Caco-2 (cell line): ENCODE data around the gene PMM2. TPM values are rescaled to one million over a fixed set of nuclear protein-coding genes. Genes with fewer than 3 reads are reported as not detected.
"Not testable (repeated sequence)": the region's sequence is repeated elsewhere in the genome, so short reads cannot be mapped to it uniquely, and the experiment has no call there.

Experiments used
- BruUV-seq: library from RNA; stranded (reverse); fragments of 400-500 nt; replicated peaks from 2 replicates; lab custom pipeline; 2021; lab: Mats Ljungman, UMichigan
- CTCF ChIA-PET: fragments of 300-600 bp; sonication (Branson Sonifier 250); formaldehyde crosslinking; loops from one replicate; lab custom pipeline; 2022; ENCODE audit warnings: antibody characterized with exemption; lab: Charles Lee
- POLR2A ChIA-PET: fragments of 300-600 bp; sonication (Branson Sonifier 250); formaldehyde crosslinking; loops from one replicate; lab custom pipeline; 2022; ENCODE audit warnings: antibody characterized with exemption; lab: Charles Lee
- DNase-seq, 2 experiments: peaks; one replicate each; pipeline versions ENCODE4 v3.0.0 to v3.0.0-alpha.2; 2020 to 2022
- H3K27me3 ChIP-seq: replicated peaks from 2 replicates; pipeline ENCODE4 v1.6.0; 2011; ENCODE audit warnings: low read length; ENCODE audit not compliant: control insufficient read depth, insufficient read depth
- H3K36me3 ChIP-seq: 2 replicates; pipeline ENCODE4 v1.5.1; 2011; ENCODE audit warnings: low read length; ENCODE audit not compliant: control insufficient read depth, insufficient read depth
- H3K4me1 ChIP-seq: fragments of 250-450 bp; sonication (Bioruptor Pico); 2 replicates; pipeline ENCODE4 v1.5.1; 2020; ENCODE audit warnings: mild to moderate bottlenecking
- H3K4me3 ChIP-seq: 2 replicates; pipeline ENCODE4 v1.5.1; 2011; ENCODE audit warnings: low read depth, mild to moderate bottlenecking, control low read depth, low read length
- H3K9me3 ChIP-seq: fragments of 250-450 bp; sonication (Bioruptor Pico); 2 replicates; pipeline ENCODE4 v1.5.1; 2020; ENCODE audit warnings: mild to moderate bottlenecking, moderate library complexity
- H3K27ac Mint-ChIP-seq: one replicate; pipeline ENCODE4 v1.8.0; 2022; ENCODE audit warnings: mixed read lengths; ENCODE audit not compliant: unreplicated experiment
- H3K27me3 Mint-ChIP-seq: one replicate; pipeline ENCODE4 v1.8.0; 2022; ENCODE audit warnings: mixed read lengths; ENCODE audit not compliant: insufficient read depth, unreplicated experiment
- H3K36me3 Mint-ChIP-seq: one replicate; pipeline ENCODE4 v1.8.0; 2022; ENCODE audit warnings: mild to moderate bottlenecking, mixed read lengths; ENCODE audit not compliant: insufficient read depth, unreplicated experiment
- H3K4me1 Mint-ChIP-seq: one replicate; pipeline ENCODE4 v1.8.0; 2022; ENCODE audit warnings: low read depth, mixed read lengths; ENCODE audit not compliant: unreplicated experiment
- H3K4me3 Mint-ChIP-seq: one replicate; pipeline ENCODE4 v1.8.0; 2022; ENCODE audit warnings: mild to moderate bottlenecking, moderate library complexity, mixed read lengths; ENCODE audit not compliant: unreplicated experiment
- H3K9me3 Mint-ChIP-seq: one replicate; pipeline ENCODE4 v1.8.0; 2022; ENCODE audit warnings: mixed read lengths; ENCODE audit not compliant: unreplicated experiment
- CTCF ChIP-seq, 2 experiments: fragments of 200-600 bp in 1 of 2; IDR thresholded peaks; 1 replicate in 1 of 2; 2 replicates in 1 of 2; pipeline versions ENCODE4 v1.5.1 to v1.8.0; 2011 to 2022; ENCODE audit warnings: antibody characterized with exemption in 1 of 2, control low read depth in 1 of 2, inconsistent platforms in 1 of 2, low read depth in 1 of 2, low read length in 1 of 2, mild to moderate bottlenecking in 1 of 2, moderate library complexity in 1 of 2; ENCODE audit not compliant: insufficient read depth in 1 of 2, severe bottlenecking in 1 of 2, unreplicated experiment in 1 of 2
- intact Hi-C: fragments of 100-400 bp; cut with micrococcal nuclease; formaldehyde crosslinking; loops from one replicate; pipeline ENCODE4 v1.10.0; 2022; ENCODE audit not compliant: unreplicated experiment
- total RNA-seq: library from RNA; stranded (reverse); gene quantifications from 2 replicates; pipeline ENCODE4 v1.2.3, GENCODE V29; 2022

PMM2 gene
- total RNA-seq, 1 experiment from 2014 or later: 69.0 TPM

- TF ChIP-seq CTCF (IDR thresholded peaks at IDR 0.05; ENCODE audit: insufficient read depth in 1 of 2, low read depth in 1 of 2, low read length in 1 of 2, severe bottlenecking in 1 of 2, unreplicated experiment in 1 of 2): no peak
- peaks cover 19% of the 10 kb centered on the region for H3K36me3 Mint-ChIP-seq
- H3K36me3 ChIP-seq: no peaks in the 10 kb centered on the region
- H3K27me3 Mint-ChIP-seq: no peaks in the 10 kb centered on the region
- peaks cover 20% of the 10 kb centered on the region for H3K4me1 ChIP-seq
- no peaks in the 10 kb centered on the region for H3K9me3 Mint-ChIP-seq
- H3K4me1 Mint-ChIP-seq: peaks cover 11% of the 10 kb centered on the region
- no peak overlapping the region for H3K4me3 Mint-ChIP-seq
- POLR2A ChIA-PET: no interaction called here
- intact Hi-C loops: no loop called here
- no peaks in the 10 kb centered on the region for H3K9me3 ChIP-seq
- DNase-seq: no peak
- BruUV-seq: no TSS peak
- no peak overlapping the region for H3K27ac Mint-ChIP-seq
- no peak overlapping the region for H3K4me3 ChIP-seq
- no peaks in the 10 kb centered on the region for H3K27me3 ChIP-seq
- CTCF ChIA-PET: interaction anchor here (0.6 to 1.6 kb wide), 4 partner anchors 11 to 114 kb away, joined by 3 to 7 read pairs (median 4); no protein-coding TSS in a partner anchor
These were observed 76.7 kb downstream of the PMM2 start for GRCh38 chr16:8874388-8874787.

- intact Hi-C loops, H3K36me3 ChIP-seq, H3K9me3 ChIP-seq, H3K9me3 Mint-ChIP-seq, BruUV-seq, H3K27ac Mint-ChIP-seq, H3K4me3 ChIP-seq, DNase-seq, H3K4me3 Mint-ChIP-seq, H3K27me3 ChIP-seq, H3K27me3 Mint-ChIP-seq, POLR2A ChIA-PET: not testable (repeated sequence)
- H3K4me1 ChIP-seq: peaks cover 18% of the 10 kb centered on the region
- Mint-ChIP-seq H3K36me3 (peaks cover 23% of the 10 kb centered on the region), H3K4me1 (peaks cover 11% of the 10 kb centered on the region)
- CTCF ChIA-PET: interaction anchor here (0.7 kb wide), 2 partner anchors 21 to 1191 kb away, joined by 3 to 4 read pairs; no protein-coding TSS in a partner anchor
These were observed 77.7 kb downstream of the PMM2 start for GRCh38 chr16:8875317-8875716.

GRCh38 chr16:8877894-8878522 lies 80.4 kb downstream of the PMM2 start:
- no peak for DNase-seq
- BruUV-seq: no TSS peak
- H3K4me1 ChIP-seq: peaks cover 18% of the 10 kb centered on the region

More at GRCh38 chr16:8877894-8878522, 80.4 kb downstream of the PMM2 start:
- ChIA-PET CTCF (interaction anchor here (1.0 to 1.5 kb wide), 3 partner anchors 10 to 26 kb away, joined by 7 to 9 read pairs (median 8); partner anchors contain the start of gene CARHSP1), POLR2A (interaction anchor here (0.7 to 1.8 kb wide), 2 partner anchors 9 to 14 kb away, joined by 3 to 11 read pairs; partner anchors contain the start of gene CARHSP1)
- H3K27me3 ChIP-seq: no peaks in the 10 kb centered on the region
- Mint-ChIP-seq H3K27me3 (no peaks in the 10 kb centered on the region), H3K27ac (peak overlapping the region; percentile 60), H3K9me3 (no peaks in the 10 kb centered on the region), H3K36me3 (peaks cover 26% of the 10 kb centered on the region), H3K4me1 (peaks cover 13% of the 10 kb centered on the region), H3K4me3 (no peak overlapping the region)
- TF ChIP-seq CTCF (IDR thresholded peaks at IDR 0.05; ENCODE audit: insufficient read depth in 1 of 2, low read depth in 1 of 2, low read length in 1 of 2, severe bottlenecking in 1 of 2, unreplicated experiment in 1 of 2): no peak
- H3K36me3 ChIP-seq: no peaks in the 10 kb centered on the region
- no peaks in the 10 kb centered on the region for H3K9me3 ChIP-seq
- no peak overlapping the region for H3K4me3 ChIP-seq
- intact Hi-C loops: loop anchor here (1.0 kb wide), 1 partner anchor 9 kb away; the partner anchor contains the start of gene CARHSP1
